Motor neuron (in vitro differentiated cells): ENCODE measurements around the gene CCDC40. TPM values are rescaled to one million over a fixed set of nuclear protein-coding genes. Genes with fewer than 3 reads are reported as not detected.

Experiments used
- ATAC-seq, 8 experiments: fragments of 200-7000 bp; cut with Tn5 transposase; replicated peaks in 6 of 8; 2 replicates each; pipeline ENCODE4 v1.8.0; 2021; ENCODE audit warnings: mild to moderate bottlenecking in 8 of 8, moderate library complexity in 8 of 8
- H3K27ac ChIP-seq, 2 donors: fragments of 250-450 bp; sonication (Bioruptor Pico); 2 replicates each; pipeline ENCODE4 v1.9.0; 2021; ENCODE audit warnings: antibody characterized with exemption in 2 of 2, mild to moderate bottlenecking in 2 of 2, moderate library complexity in 1 of 2
- H3K4me1 ChIP-seq, 2 donors: fragments of 250-450 bp; sonication (Bioruptor Pico); replicated peaks in 1 of 2; 2 replicates each; pipeline ENCODE4 v1.6.1; 2021; ENCODE audit warnings: antibody characterized with exemption in 2 of 2, mild to moderate bottlenecking in 2 of 2, moderate library complexity in 1 of 2
- H3K4me3 ChIP-seq, 5 donors: fragments of 250-450 bp; sonication (Bioruptor Pico); 2 replicates each; pipeline ENCODE4 v1.9.0; 2021; ENCODE audit warnings: antibody characterized with exemption in 5 of 5, mild to moderate bottlenecking in 5 of 5, moderate library complexity in 4 of 5
- WGBS, 10 experiments: fragments of 450-650 bp; shearing (Covaris generic); methylation state at CpG; one replicate each; pipeline ENCODE4 v1.0.0; 2022; 5-methylcytosine and 5-hydroxymethylcytosine counted together
- in situ Hi-C, 9 experiments: fragments of 400-800 bp; cut with MboI; loops; one replicate each; pipeline ENCODE4 v1.15.0; 2021; ENCODE audit warnings: low sequenced_read_pairs in 9 of 9, low pct_unique_long_range_greater_than_20kb in 2 of 9; ENCODE audit not compliant: unreplicated experiment in 9 of 9
- total RNA-seq, 8 experiments: library from RNA; unstranded; fragments of 300-600 nt; gene quantifications; 2 replicates each; pipeline versions ENCODE4 v1.2.3 to v1.2.4, GENCODE V29; 2022

The CCDC40 gene
- total RNA-seq, 8 experiments from 2014 or later = 2.3 to 23.0 (median 8.2) TPM

- 20 to 63% (median 38%) methylated on average over 1 to 4 of the region's 4 CpGs; no CpG with 5 or more reads in 1 of the 10 experiments for WGBS, 10 experiments
- peak in 1 of 8 experiments; percentile 2 for ATAC-seq
- in situ Hi-C loops = no loop called here
These were observed 92.6 kb downstream of the CCDC40 start for GRCh38 chr17:80129006-80129565.

GRCh38 chr17:80130992-80131391 lies 94.5 kb downstream of the CCDC40 start:
- no peak for ATAC-seq
- Histone ChIP-seq H3K4me3 (no peak overlapping the region), H3K27ac (no peak overlapping the region), H3K4me1 (no peaks in the 10 kb centered on the region)
- 55 to 100% (median 92%) methylated on average over 1 to 3 of the region's 3 CpGs; no CpG with 5 or more reads in 1 of the 10 experiments for WGBS, 10 experiments
- in situ Hi-C loops = no loop called here

More at GRCh38 chr17:80129006-80129565, 92.6 kb downstream of the CCDC40 start:
- no peak overlapping the region for H3K4me3 ChIP-seq
- no peak overlapping the region for H3K27ac ChIP-seq
- peaks cover 6% of the 10 kb centered on the region in 2 donors for H3K4me1 ChIP-seq

- 59 to 100% (median 92%) methylated on average over 1 to 4 of the region's 5 CpGs; no CpG with 5 or more reads in 3 of the 10 experiments for WGBS, 10 experiments
- Histone ChIP-seq H3K4me3 (no peak overlapping the region), H3K27ac (no peak overlapping the region), H3K4me1 (no peaks in the 10 kb centered on the region)
- in situ Hi-C loops = no loop called here
- peak in 7 of 8 experiments; percentile 4 to 48 (median 33) for ATAC-seq
These were observed 96.6 kb downstream of the CCDC40 start for GRCh38 chr17:80132906-80133625.

- Histone ChIP-seq H3K27ac (no peak overlapping the region), H3K4me3 (no peak overlapping the region), H3K4me1 (no peaks in the 10 kb centered on the region)
- peak in 5 of 8 experiments; percentile 18 to 35 (median 21) for ATAC-seq
- in situ Hi-C loops = no loop called here
- 100% methylated on average over 1 to 3 of the region's 6 CpGs; no CpG with 5 or more reads in 4 of the 10 experiments for WGBS, 10 experiments
These were observed 97.2 kb downstream of the CCDC40 start for GRCh38 chr17:80133626-80133970.

GRCh38 chr17:80137131-80137530 lies 100.7 kb downstream of the CCDC40 start:
- H3K4me1 ChIP-seq = no peaks in the 10 kb centered on the region
- no peak overlapping the region for H3K27ac ChIP-seq
- ATAC-seq = peak in 2 of 8 experiments; percentile 9 to 20
- in situ Hi-C loops = no loop called here
- WGBS, 10 experiments = 100% methylated on average over 1 to 6 of the region's 9 CpGs; no CpG with 5 or more reads in 4 of the 10 experiments
- no peak overlapping the region for H3K4me3 ChIP-seq

- no peak overlapping the region for H3K4me3 ChIP-seq
- in situ Hi-C loops = no loop called here
- H3K4me1 ChIP-seq = no peaks in the 10 kb centered on the region
- no peak overlapping the region for H3K27ac ChIP-seq
- 84 to 100% (median 96%) methylated on average over 1 to 17 of the region's 18 CpGs; no CpG with 5 or more reads in 3 of the 10 experiments for WGBS, 10 experiments
- no peak for ATAC-seq
These were observed 102.5 kb downstream of the CCDC40 start for GRCh38 chr17:80138856-80139426.

GRCh38 chr17:80141463-80142165 lies 105.2 kb downstream of the CCDC40 start:
- Histone ChIP-seq H3K4me1 (peaks cover 11 to 14% of the 10 kb centered on the region in 2 donors), H3K27ac (no peak overlapping the region), H3K4me3 (no peak overlapping the region)
- 77 to 100% (median 94%) methylated on average over 1 to 6 of the region's 7 CpGs for WGBS, 10 experiments
- no peak for ATAC-seq
- in situ Hi-C loops = no loop called here

GRCh38 chr17:80142929-80143328 lies 106.5 kb downstream of the CCDC40 start:
- no peak for ATAC-seq
- 80 to 100% (median 99%) methylated on average over 2 to 6 of the region's 6 CpGs; no CpG with 5 or more reads in 6 of the 10 experiments for WGBS, 10 experiments
- Histone ChIP-seq H3K4me1 (peaks cover 11 to 14% of the 10 kb centered on the region in 2 donors), H3K27ac (no peak overlapping the region), H3K4me3 (no peak overlapping the region)
- in situ Hi-C loops = no loop called here

- H3K4me3 ChIP-seq = peak overlapping the region; percentile 73 to 88 (median 75)
- H3K4me1 ChIP-seq = peaks cover 14 to 19% of the 10 kb centered on the region in 2 donors
- no peak overlapping the region for H3K27ac ChIP-seq
- no peak for ATAC-seq
- 0 to 75% (median 20%) methylated on average over 2 to 9 of the region's 10 CpGs; no CpG with 5 or more reads in 2 of the 10 experiments for WGBS, 10 experiments
- in situ Hi-C loops = no loop called here
These were observed 108.9 kb downstream of the CCDC40 start for GRCh38 chr17:80145076-80146075.

- peak overlapping the region; percentile 61 to 81 for H3K27ac ChIP-seq
- peaks cover 18 to 19% of the 10 kb centered on the region in 2 donors for H3K4me1 ChIP-seq
- ATAC-seq = peak in 7 of 8 experiments; percentile 0 to 32 (median 19)
- in situ Hi-C loops = no loop called here
- H3K4me3 ChIP-seq = peak overlapping the region; percentile 73 to 88 (median 75)
- WGBS, 10 experiments = 0 to 2% (median 0%) methylated on average over 1 to 8 of the region's 69 CpGs
These were observed 109.9 kb downstream of the CCDC40 start for GRCh38 chr17:80146121-80147034.

- ATAC-seq = peak; percentile 58 to 92 (median 84)
- Histone ChIP-seq H3K4me1 (peaks cover 21% of the 10 kb centered on the region in 2 donors), H3K27ac (peak within 1 kb of the TSS; percentile 74 to 84), H3K4me3 (peak within 1 kb of the TSS; percentile 73 to 88 (median 75))
- 0 to 4% (median 0%) methylated on average over 1 to 12 of the region's 90 CpGs; no CpG with 5 or more reads in 5 of the 10 experiments for WGBS, 10 experiments
- in situ Hi-C loops = no loop called here
These were observed 110.8 kb downstream of the CCDC40 start, which contains the start of gene EIF4A3 for GRCh38 chr17:80147035-80147822. Gene EIF4A3, minus strand, starts transcription at chr17:80147128. Its CDS starts 167 bp downstream, at chr17:80146961.
